Activated CD4-positive, CD25-positive, alpha-beta regulatory T cell treated with anti-CD3 and anti-CD28 coated beads, Interleukin-2, amount 50 U/mL, for 24 hours (primary cell): ENCODE results near the gene KCNJ14.

Source experiments
- ATAC-seq, 2 donors: fragments of 150-1000 bp; cut with Tn5 transposase; one replicate each; pipeline ENCODE4 v1.10.0; 2021; ENCODE audit warnings: mild to moderate bottlenecking in 1 of 2, moderate library complexity in 1 of 2

KCNJ14 gene

GRCh38 chr19:48455171-48455907, at the start of gene KCNJ14:
KCNJ14 (plus strand) TSS chr19:48455574; CDS start chr19:48461725, 6,151 bp downstream.
- ATAC-seq: no peak

- no peak for ATAC-seq
Observed at GRCh38 chr19:48405850-48406249, 49.5 kb upstream of the KCNJ14 start.

GRCh38 chr19:48413879-48414587, 41.3 kb upstream of the KCNJ14 start:
- no peak for ATAC-seq

GRCh38 chr19:48415395-48415794, 40.0 kb upstream of the KCNJ14 start:
- ATAC-seq: peak; percentile 21 to 57

GRCh38 chr19:48415806-48416221, 39.6 kb upstream of the KCNJ14 start:
- ATAC-seq: no peak

GRCh38 chr19:48417421-48417820, 38.0 kb upstream of the KCNJ14 start:
- no peak for ATAC-seq

- no peak for ATAC-seq
Observed at GRCh38 chr19:48418317-48419064, 36.9 kb upstream of the KCNJ14 start.

GRCh38 chr19:48419158-48419920, 36.0 kb upstream of the KCNJ14 start:
- ATAC-seq: peak; percentile 78 to 87

GRCh38 chr19:48421548-48421947, 33.8 kb upstream of the KCNJ14 start:
- no peak for ATAC-seq

GRCh38 chr19:48424694-48425219, 30.6 kb upstream of the KCNJ14 start:
- ATAC-seq: no peak

- ATAC-seq: no peak
Observed at GRCh38 chr19:48428670-48429069, 26.7 kb upstream of the KCNJ14 start.

GRCh38 chr19:48433337-48433736, 22.0 kb upstream of the KCNJ14 start:
- no peak for ATAC-seq

- no peak for ATAC-seq
Observed at GRCh38 chr19:48436586-48436985, 18.8 kb upstream of the KCNJ14 start.

- no peak for ATAC-seq
Observed at GRCh38 chr19:48441360-48442050, 13.9 kb upstream of the KCNJ14 start.

- ATAC-seq: no peak
Observed at GRCh38 chr19:48442116-48443035, 13.0 kb upstream of the KCNJ14 start.

- ATAC-seq: no peak
Observed at GRCh38 chr19:48443256-48443655, 12.1 kb upstream of the KCNJ14 start.

GRCh38 chr19:48443731-48444128, 11.6 kb upstream of the KCNJ14 start:
- no peak for ATAC-seq

- ATAC-seq: no peak
Observed at GRCh38 chr19:48444129-48444935, 11.0 kb upstream of the KCNJ14 start.

GRCh38 chr19:48444936-48445200, 10.5 kb upstream of the KCNJ14 start:
- no peak for ATAC-seq

- ATAC-seq: peak; percentile 7 to 12
Observed at GRCh38 chr19:48445256-48445605, 10.1 kb upstream of the KCNJ14 start.
